OCI-LY1 (cell line): Measurements from ENCODE around the gene SMG5.

ENCODE experiments used
- H2AFZ ChIP-seq: fragments of 200-600 bp; sonication (generic), shearing (Covaris generic); 2 replicates; pipeline ENCODE4 v1.6.0; 2014; ENCODE audit warnings: antibody characterized with exemption, mild to moderate bottlenecking, low read length
- H3F3A ChIP-seq: fragments of 200-600 bp; sonication (generic), shearing (Covaris generic); 2 replicates; pipeline ENCODE4 v1.6.0; 2014; ENCODE audit warnings: mild to moderate bottlenecking, antibody characterized with exemption, low read length, moderate library complexity; ENCODE audit not compliant: insufficient read depth
- H3K27ac ChIP-seq: fragments of 200-600 bp; sonication (generic); 2 replicates; pipeline ENCODE4 v1.5.1; 2014; ENCODE audit warnings: low read length, mixed run types, mild to moderate bottlenecking, low read depth; ENCODE audit not compliant: poor library complexity, severe bottlenecking
- H3K27me3 ChIP-seq: fragments of 200-600 bp; sonication (generic); 2 replicates; pipeline ENCODE4 v1.6.0; 2014; ENCODE audit warnings: antibody characterized with exemption, mild to moderate bottlenecking, low read length, moderate library complexity; ENCODE audit not compliant: insufficient read depth
- H3K36me3 ChIP-seq: fragments of 200-600 bp; sonication (generic); 2 replicates; pipeline ENCODE4 v1.6.1; 2014; ENCODE audit warnings: mild to moderate bottlenecking, antibody characterized with exemption, low read length, moderate library complexity, mixed read lengths; ENCODE audit not compliant: insufficient read depth
- H3K4me1 ChIP-seq: fragments of 200-600 bp; sonication (generic); 2 replicates; pipeline ENCODE4 v1.5.1; 2014; ENCODE audit warnings: mild to moderate bottlenecking, low read length, moderate library complexity; ENCODE audit not compliant: insufficient read depth, severe bottlenecking
- H3K4me2 ChIP-seq: fragments of 200-600 bp; sonication (generic), shearing (Covaris generic); 2 replicates; pipeline ENCODE4 v1.6.1; 2014; ENCODE audit warnings: low read length
- H3K4me3 ChIP-seq: fragments of 200-600 bp; sonication (generic); 2 replicates; pipeline ENCODE4 v1.5.1; 2014; ENCODE audit warnings: low read length, low read depth, mild to moderate bottlenecking, mixed read lengths; ENCODE audit not compliant: poor library complexity, severe bottlenecking
- H3K79me2 ChIP-seq: fragments of 200-600 bp; shearing (Covaris generic); 2 replicates; pipeline ENCODE4 v1.6.1; 2016; ENCODE audit warnings: mixed run types, low read length, mixed read lengths; ENCODE audit not compliant: insufficient read depth
- H3K9ac ChIP-seq: fragments of 200-600 bp; sonication (generic), shearing (Covaris generic); 2 replicates; pipeline ENCODE4 v1.6.1; 2014; ENCODE audit warnings: mild to moderate bottlenecking, low read length, mixed read lengths
- H3K9me2 ChIP-seq: fragments of 200-600 bp; sonication (generic), shearing (Covaris generic); 2 replicates; pipeline ENCODE4 v1.6.1; 2014; ENCODE audit warnings: low read depth, mild to moderate bottlenecking, low read length, mixed read lengths
- H3K9me3 ChIP-seq: fragments of 200-600 bp; shearing (Covaris generic); 2 replicates; pipeline ENCODE4 v1.6.1; 2014; ENCODE audit warnings: low read length, mixed read lengths
- H4K20me1 ChIP-seq: fragments of 200-600 bp; sonication (generic), shearing (Covaris generic); 2 replicates; pipeline ENCODE4 v1.6.0; 2016; ENCODE audit warnings: mild to moderate bottlenecking, low read length; ENCODE audit not compliant: insufficient read depth
- EZH2 ChIP-seq: fragments of 200-600 bp; sonication (generic), shearing (Covaris generic); IDR thresholded peaks from 2 replicates; pipeline ENCODE4 v1.8.0; 2017; ENCODE audit warnings: borderline replicate concordance, mixed run types, mild to moderate bottlenecking, antibody characterized with exemption, low read length, moderate library complexity, mixed read lengths
- TF ChIP-seq, protein P1 (sequence below): fragments of 200-600 bp; sonication (generic), shearing (Covaris generic); IDR thresholded peaks from 2 replicates; pipeline ENCODE4 v1.5.1; 2017; ENCODE audit warnings: mild to moderate bottlenecking, antibody characterized with exemption, low read length, moderate library complexity, mixed read lengths

Gene SMG5

DNA sequence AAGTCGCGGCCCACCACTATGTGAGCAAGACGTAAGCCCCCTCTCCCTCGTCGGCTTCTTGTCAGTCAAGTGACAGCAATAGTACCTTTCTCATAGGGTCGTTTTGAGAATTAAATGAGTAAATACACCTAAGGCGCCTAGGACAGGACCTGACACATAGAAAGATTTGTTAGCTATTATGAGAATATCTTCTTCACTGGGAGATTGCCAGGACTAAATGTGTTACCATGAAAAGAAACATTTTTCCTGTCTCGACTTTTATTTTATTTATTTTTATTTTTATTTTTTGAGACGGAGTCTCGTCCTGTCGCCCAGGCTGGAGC is 69.0 kb downstream of the SMG5 start:
- Histone ChIP-seq H3K27me3 (no peaks in the 10 kb centered on the region), H3K36me3 (peaks cover 35% of the 10 kb centered on the region; the same call in 1 of the 2 replicates), H3F3A (no peaks in the 10 kb centered on the region), H2AFZ (no peak overlapping the region), H3K9me3 (no peaks in the 10 kb centered on the region), H3K9me2 (no peaks in the 10 kb centered on the region), H3K79me2 (peaks cover 12% of the 10 kb centered on the region; the same call in 1 of the 2 replicates), H3K27ac (peak overlapping the region; percentile 80), H3K4me1 (peaks cover 19% of the 10 kb centered on the region), H4K20me1 (no peaks in the 10 kb centered on the region), H3K9ac (peak overlapping the region; percentile 74), H3K4me2 (peak overlapping the region; percentile 88), H3K4me3 (peak overlapping the region; percentile 80)
- TF ChIP-seq, protein P1, sequence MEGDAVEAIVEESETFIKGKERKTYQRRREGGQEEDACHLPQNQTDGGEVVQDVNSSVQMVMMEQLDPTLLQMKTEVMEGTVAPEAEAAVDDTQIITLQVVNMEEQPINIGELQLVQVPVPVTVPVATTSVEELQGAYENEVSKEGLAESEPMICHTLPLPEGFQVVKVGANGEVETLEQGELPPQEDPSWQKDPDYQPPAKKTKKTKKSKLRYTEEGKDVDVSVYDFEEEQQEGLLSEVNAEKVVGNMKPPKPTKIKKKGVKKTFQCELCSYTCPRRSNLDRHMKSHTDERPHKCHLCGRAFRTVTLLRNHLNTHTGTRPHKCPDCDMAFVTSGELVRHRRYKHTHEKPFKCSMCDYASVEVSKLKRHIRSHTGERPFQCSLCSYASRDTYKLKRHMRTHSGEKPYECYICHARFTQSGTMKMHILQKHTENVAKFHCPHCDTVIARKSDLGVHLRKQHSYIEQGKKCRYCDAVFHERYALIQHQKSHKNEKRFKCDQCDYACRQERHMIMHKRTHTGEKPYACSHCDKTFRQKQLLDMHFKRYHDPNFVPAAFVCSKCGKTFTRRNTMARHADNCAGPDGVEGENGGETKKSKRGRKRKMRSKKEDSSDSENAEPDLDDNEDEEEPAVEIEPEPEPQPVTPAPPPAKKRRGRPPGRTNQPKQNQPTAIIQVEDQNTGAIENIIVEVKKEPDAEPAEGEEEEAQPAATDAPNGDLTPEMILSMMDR: no peak

- H3K27me3 ChIP-seq: no peaks in the 10 kb centered on the region
- peak within 1 kb of the TSS; percentile 88 for H3K4me2 ChIP-seq
- peak within 1 kb of the TSS; percentile 74 for H3K9ac ChIP-seq
- H3K9me3 ChIP-seq: no peaks in the 10 kb centered on the region
- peaks cover 19% of the 10 kb centered on the region for H3K4me1 ChIP-seq
- H3K27ac ChIP-seq: peak within 1 kb of the TSS; percentile 80
- no peaks in the 10 kb centered on the region for H3K9me2 ChIP-seq
- no peak within 1 kb of the TSS for H2AFZ ChIP-seq
- no peaks in the 10 kb centered on the region for H4K20me1 ChIP-seq
- peaks cover 39% of the 10 kb centered on the region; the same call in 1 of the 2 replicates for H3K36me3 ChIP-seq
- TF ChIP-seq, protein P1: no peak
- no peak for TF ChIP-seq EZH2
- peak within 1 kb of the TSS; percentile 80 for H3K4me3 ChIP-seq
- peaks cover 10% of the 10 kb centered on the region; the same call in 1 of the 2 replicates for H3K79me2 ChIP-seq
- no peaks in the 10 kb centered on the region for H3F3A ChIP-seq
Observed at GRCh38 chr1:156212833-156213643, 69.6 kb downstream of the SMG5 start, which contains the start of gene PMF1. Gene PMF1 (plus strand): TSS chr1:156213007. CDS start chr1:156213016, 9 bp downstream.

- Histone ChIP-seq H3K27me3 (no peaks in the 10 kb centered on the region), H3K79me2 (peaks cover 7% of the 10 kb centered on the region; the same call in 1 of the 2 replicates), H3K9me2 (no peaks in the 10 kb centered on the region), H3K4me1 (peaks cover 19% of the 10 kb centered on the region), H3K9ac (peak overlapping the region; percentile 74), H3F3A (no peaks in the 10 kb centered on the region), H4K20me1 (no peaks in the 10 kb centered on the region), H3K27ac (peak overlapping the region; percentile 80), H3K4me2 (peak overlapping the region; percentile 88), H2AFZ (no peak overlapping the region), H3K4me3 (peak overlapping the region; percentile 80), H3K9me3 (no peaks in the 10 kb centered on the region), H3K36me3 (peaks cover 45% of the 10 kb centered on the region; the same call in 1 of the 2 replicates)
- TF ChIP-seq EZH2: no peak
- TF ChIP-seq, protein P1: no peak
Observed at GRCh38 chr1:156212130-156212529, 70.5 kb downstream of the SMG5 start.
